HS-5 (cell line): ENCODE data around the gene YWHAG.
A peak's percentile ranks its signal among the peaks of the same experiment; 100 is the strongest.
"Not testable (repeated sequence)": the region's sequence is repeated elsewhere in the genome, so short reads cannot be mapped to it uniquely, and the experiment has no call there.

Source experiments
- DNase-seq: peaks from one replicate; pipeline ENCODE4 v3.0.0-alpha.2; 2012; ENCODE audit warnings: low read depth

The YWHAG gene

DNA sequence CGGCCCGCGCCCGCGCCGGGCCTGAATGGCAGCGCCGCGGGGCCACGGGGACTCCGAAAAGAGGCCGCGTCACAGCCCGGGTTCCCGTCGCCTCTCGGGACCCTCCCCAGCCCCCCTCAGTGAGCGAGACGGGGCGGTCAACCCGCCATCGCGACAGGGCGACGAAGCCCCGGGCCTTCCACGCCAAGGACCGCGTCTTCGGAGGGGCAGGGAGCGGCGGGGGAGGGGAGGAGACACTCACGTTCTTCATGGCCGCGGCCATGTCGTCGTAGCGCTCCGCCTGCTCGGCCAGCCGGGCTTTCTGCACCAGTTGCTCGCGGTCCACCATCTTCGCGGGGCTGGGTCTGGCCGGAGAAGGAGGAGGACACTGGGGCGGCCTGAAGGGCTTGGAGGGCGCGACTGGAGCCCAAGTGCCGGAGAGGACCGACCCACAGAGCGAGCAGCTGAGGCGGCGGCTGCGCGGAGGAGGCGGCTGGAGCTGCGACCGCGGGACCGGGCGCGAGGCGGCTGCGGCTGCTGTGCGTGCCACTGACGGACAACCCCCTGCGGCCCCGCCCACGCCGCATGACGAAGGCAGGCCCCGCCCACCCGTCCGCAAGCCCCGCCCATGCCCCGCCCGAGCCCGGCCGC is at the start of gene YWHAG:
YWHAG (minus strand) TSS at position 511 of the 630 bp plus-strand sequence; CDS start at position 328, 183 bp downstream.
- no peak for DNase-seq

- DNase-seq: no peak
Measured at GRCh38 chr7:76408121-76408560, 49.4 kb upstream of the YWHAG start.

DNA sequence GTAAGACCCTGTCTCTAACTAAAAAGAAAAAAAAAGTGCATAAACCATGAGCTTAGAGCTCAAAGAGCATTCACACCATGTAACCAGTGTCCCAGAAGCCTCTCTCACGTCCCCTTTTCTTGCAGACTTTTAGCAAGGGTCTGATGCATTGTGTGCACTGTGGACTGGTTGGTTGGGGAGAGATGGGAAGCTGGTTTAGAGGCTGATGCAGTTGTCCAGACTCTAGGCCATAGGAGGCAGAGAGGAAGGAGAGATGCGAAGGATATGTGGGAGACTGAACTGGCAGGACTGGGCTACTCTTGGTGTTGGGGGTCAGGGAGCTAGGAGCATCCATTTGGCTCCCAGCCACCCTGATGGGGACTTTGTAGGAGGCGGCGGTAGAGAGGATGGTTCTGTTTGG is 48.9 kb upstream of the YWHAG start:
- no peak for DNase-seq

- DNase-seq: no peak
Measured at GRCh38 chr7:76405738-76406137, 46.9 kb upstream of the YWHAG start.

DNA sequence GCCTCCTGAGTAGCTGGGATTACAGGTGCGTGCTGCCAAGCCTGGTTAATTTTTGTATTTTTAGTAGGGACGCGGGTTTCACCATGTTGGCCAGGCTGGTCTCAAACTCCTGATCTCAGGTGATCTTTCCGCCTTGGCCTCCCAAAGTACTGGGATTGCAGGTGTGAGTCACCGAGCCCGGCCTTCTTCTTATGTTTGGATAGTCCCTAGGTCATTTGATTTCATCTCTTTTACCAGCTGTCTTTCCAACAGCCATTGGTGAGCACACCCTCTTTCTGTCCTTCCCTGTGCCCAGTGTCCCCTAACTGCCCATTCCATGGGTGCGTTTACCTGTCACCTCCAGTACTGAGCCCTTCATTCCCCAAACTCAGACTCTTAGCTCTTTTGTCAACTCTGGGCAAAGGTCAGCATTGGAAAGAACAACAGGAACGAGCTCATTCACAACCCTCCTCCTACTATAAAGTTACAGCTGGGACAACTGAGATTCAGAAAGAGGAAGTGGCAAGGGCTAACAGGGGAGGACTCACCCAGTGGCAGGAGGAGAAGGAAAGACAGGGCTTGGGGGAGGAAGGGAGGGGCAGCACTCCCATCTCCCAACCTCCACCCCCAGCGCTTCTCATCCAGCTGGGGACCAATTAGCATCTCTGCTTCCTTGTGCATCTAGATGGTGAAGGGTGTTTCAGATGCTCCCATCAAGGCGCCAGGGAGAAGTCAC is 45.1 kb upstream of the YWHAG start:
- no peak for DNase-seq

DNA sequence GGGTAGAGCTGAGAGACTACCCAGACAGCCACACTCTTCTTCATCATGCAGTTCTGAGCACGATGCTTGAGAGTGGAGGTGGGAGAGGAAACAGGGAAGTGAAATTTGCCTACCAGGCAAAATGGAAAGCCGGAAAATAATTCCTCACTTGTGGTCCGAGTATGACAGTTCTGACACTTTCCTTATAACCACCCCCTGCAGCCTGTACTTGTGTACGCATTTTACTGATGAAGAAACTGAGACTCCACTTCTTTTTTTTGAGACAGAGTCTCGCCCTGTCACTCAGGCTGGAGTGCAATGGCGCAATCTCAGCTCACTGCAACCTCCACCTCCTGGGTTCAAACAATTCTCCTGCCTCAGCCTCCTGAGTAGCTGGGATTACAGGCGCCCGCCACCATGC is 44.3 kb upstream of the YWHAG start:
- not testable (repeated sequence) for DNase-seq

- no peak for DNase-seq
Measured at GRCh38 chr7:76400248-76400647, 41.5 kb upstream of the YWHAG start.

DNA sequence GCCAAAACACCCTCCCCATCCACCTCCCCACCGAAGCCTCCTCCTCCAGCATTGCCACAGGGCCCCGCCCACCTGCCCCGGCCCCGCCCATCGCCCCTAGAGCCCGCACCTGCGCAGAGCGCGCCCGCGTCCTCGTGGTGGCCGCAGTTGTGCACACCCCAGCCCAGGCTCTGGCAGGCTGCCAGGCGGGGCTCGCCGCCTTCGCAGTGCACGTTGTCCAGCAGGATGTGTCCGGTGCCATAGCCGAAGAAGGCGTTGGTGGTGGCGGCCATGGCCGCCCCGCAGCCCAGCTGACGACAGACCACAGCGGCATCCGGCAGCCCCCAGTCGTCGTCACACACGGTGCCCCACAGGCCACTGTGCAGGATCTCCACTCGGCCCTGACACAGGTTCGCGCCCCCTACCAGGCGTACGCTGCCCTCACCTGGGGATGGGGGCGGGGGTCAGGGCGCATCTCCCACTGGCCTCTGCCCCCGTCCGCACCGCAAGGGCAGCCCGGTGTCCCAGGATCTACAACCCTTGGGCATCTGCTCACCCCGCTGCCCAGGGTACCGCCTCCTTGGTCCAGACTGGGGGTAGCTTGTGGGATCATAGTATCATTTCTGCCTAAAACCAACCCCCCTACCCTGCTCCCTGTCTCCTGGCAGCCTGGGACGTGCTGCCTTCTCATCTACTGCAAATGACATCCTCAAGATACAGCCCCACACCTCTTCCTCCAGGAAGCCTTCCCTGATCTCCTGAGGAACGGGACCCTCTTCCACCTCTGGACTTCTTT is 38.8 kb upstream of the YWHAG start:
- DNase-seq: no peak

GRCh38 chr7:76396864-76397263 is 38.1 kb upstream of the YWHAG start:
- DNase-seq: no peak

DNA sequence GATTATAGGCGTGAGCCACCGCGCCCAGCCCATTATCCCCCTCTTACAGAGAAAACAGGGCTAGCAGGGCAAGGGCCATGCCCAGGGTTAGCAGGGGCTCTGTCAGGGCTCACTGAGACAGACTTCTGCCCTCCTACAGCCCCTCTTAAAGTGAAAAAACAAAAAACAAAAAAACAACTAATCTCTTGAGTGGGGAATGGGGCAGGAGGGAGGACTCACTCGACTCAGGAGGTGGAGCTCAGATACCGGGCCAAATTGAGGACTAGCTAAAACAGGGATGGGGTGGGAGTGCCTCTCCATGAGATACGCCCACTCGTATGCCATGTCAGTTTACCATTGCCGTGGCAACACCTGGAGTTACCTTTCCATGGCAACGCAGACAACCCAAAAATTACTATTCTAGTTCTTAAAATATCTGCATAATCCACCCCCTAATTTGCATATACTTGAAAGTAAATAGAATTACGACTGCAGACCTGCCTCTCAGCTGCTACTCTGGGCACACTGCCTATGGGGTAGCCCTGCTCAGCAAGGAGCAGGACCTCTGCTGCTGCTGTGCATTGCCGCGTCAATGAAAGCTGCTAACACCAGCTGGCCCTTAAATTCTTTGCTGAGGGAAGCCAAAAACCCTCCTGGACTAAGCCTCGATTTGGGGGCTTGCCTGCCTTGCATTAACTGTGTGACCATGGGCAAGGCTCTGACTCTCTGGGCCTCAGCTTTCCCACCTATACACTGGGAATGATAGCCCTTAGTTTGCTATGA is 37.4 kb upstream of the YWHAG start:
- no peak for DNase-seq

DNA sequence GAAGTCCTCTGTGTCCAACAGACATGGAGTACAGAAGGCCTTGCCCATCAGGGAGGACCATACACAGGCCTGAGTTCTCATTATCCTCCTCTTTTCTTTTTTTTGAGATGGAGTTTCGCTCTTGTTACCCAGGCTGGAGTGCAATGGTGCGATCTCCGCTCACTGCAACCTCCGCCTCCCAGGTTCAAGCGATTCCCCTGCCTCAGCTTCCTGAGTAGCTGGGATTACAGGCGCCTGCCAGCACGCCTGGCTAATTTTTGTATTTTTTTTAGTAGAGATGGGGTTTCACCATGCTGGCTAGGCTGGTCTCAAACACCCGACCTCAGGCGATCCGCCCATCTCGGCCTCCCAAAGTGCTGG is 36.8 kb upstream of the YWHAG start:
- not testable (repeated sequence) for DNase-seq

- no peak for DNase-seq
Measured at GRCh38 chr7:76394957-76395356, 36.2 kb upstream of the YWHAG start.

DNA sequence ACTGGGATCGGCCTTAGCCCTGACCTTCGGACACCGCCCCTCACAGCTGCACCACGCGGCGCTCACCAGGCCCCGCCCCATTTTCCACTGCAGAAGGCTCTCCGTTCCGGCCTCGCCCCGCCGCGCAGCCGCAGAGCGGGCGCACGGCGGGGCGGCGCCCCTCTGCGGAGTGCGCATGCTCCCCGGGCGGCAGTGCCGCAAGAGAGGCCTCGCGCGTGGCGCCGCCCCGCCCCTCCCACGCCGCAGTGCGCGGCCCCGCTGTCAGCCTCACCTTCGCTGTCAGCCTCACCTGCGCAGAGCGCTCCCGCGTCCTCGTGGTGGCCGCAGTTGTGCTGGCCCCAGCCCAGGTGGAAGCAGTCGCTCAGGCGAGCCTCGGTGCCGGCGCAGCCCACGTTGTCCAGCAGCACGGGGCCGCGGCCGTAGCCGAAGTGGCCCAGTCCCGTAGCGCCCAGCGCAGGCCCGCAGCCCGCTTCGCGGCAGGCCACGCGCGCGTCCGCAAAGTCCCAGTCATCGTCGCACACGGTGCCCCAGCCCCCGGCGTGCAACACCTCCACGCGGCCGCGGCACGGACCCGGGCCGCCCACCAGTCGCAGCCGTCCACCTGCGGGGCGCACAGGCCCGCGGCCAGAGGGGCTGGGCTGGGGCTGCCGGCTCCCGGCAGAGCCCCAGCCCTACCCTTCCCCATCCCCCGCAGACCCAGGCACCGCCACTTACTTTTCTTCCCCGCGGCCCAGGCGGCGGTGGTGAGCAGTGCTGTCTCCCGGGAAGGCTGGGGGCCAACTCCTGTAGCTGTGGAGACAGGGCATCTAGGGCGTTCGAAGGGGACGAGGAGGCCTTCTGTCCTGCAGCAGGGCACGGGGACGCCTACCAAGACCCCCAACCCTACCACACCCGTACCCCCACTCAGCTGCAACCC is 34.6 kb upstream of the YWHAG start:
- peak; percentile 40 for DNase-seq

- no peak for DNase-seq
Measured at GRCh38 chr7:76392531-76393115, 33.8 kb upstream of the YWHAG start.

DNA sequence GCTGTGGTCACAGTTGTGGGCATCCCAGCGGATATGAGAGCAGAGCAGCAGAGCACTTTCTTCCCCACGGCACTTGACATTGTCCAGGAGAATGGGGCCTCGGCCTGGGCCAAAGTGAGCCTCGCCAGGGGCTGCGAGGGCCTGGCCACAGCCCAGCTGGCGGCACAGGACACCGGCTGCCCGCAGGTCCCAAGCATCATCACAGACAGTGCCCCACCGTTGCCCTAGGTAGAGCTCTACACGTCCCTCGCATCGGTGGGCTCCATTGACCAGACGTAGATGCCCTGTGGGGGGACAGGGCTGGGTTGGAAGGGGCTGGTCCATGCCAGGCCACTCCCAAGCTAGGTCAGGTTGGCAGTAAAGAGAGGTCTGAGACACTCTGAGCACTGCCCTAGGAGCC is 31.3 kb upstream of the YWHAG start:
- no peak for DNase-seq

GRCh38 chr7:76387789-76388188 is 29.0 kb upstream of the YWHAG start:
- DNase-seq: not testable (repeated sequence)

DNA sequence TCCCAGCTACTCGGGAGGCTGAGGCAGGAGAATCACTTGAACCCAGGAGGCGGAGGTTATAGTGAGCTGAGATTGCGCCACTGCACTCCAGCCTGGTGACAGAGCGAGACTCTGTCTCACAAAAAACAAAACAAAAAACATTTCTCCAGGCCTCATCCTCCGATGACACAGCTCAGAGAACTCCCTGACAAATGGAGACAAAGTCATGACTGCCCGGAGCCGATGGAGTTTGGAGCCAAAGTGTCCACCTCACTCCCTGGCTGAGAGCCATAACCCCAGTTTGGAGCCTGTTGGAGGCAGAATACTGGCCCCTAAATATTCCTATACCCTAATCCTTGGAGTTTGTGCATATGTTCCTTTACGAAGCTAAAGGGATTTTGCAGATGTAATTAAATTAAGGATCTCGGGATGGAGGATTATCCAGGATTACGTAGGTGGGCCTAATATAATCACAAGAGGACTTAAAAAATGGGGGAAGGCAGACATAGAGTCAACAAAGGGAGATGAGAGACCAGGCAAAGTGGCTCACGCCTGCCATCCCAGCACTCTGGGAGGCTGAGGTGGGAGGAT is 28.0 kb upstream of the YWHAG start:
- no peak for DNase-seq

- no peak for DNase-seq
Measured at GRCh38 chr7:76383089-76383944, 24.5 kb upstream of the YWHAG start.

- no peak for DNase-seq
Measured at GRCh38 chr7:76381814-76382213, 23.0 kb upstream of the YWHAG start.

DNA sequence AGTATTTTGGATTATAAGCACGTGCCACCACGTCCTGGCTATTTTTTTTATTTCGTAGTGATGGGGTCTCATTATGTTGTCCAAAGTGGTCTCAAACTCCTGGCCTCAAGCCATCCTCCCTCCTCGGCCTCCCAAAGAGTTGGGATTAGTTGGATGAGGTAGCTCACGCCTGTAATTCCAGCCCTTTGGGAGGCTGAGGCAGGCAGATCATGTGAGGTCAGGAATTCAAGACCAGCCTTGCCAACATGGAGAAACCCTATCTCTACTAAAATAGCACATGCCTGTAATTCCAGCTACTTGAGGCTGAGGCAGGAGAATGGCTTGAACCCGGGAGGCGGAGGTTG is 21.8 kb upstream of the YWHAG start:
- DNase-seq: no peak
